Central memory CD8-positive, alpha-beta T cell (primary cell): ENCODE measurements around the gene PITPNC1.
"Not testable (repeated sequence)": the region's sequence is repeated elsewhere in the genome, so short reads cannot be mapped to it uniquely, and the experiment has no call there.

Experiments
- ATAC-seq: fragments of 150-1000 bp; cut with Tn5 transposase; replicated peaks from 2 replicates; pipeline ENCODE4 v1.10.0; 2022; ENCODE audit warnings: mild to moderate bottlenecking, moderate FRiP score, moderate number of reproducible peaks; ENCODE audit not compliant: poor library complexity, severe bottlenecking; ENCODE audit errors: extremely low read depth
- DNase-seq, 2 donors: peaks; one replicate each; pipeline ENCODE4 v3.0.0; 2021; ENCODE audit warnings: low spot score in 2 of 2
- H3K27ac Mint-ChIP-seq: one replicate; pipeline ENCODE4 v1.8.0; 2022; ENCODE audit warnings: low read depth, mild to moderate bottlenecking, moderate library complexity, mixed read lengths
- H3K27me3 Mint-ChIP-seq: one replicate; pipeline ENCODE4 v1.8.0; 2022; ENCODE audit warnings: mixed read lengths
- H3K36me3 Mint-ChIP-seq: one replicate; pipeline ENCODE4 v1.8.0; 2022; ENCODE audit warnings: mild to moderate bottlenecking, moderate library complexity, mixed read lengths; ENCODE audit not compliant: insufficient read depth
- H3K4me1 Mint-ChIP-seq: one replicate; pipeline ENCODE4 v1.8.0; 2022; ENCODE audit warnings: mixed read lengths
- H3K4me3 Mint-ChIP-seq: one replicate; pipeline ENCODE4 v1.8.0; 2022; ENCODE audit warnings: mild to moderate bottlenecking, moderate library complexity, mixed read lengths
- H3K9me3 Mint-ChIP-seq: one replicate; pipeline ENCODE4 v1.8.0; 2022; ENCODE audit warnings: mixed read lengths

PITPNC1 gene

GRCh38 chr17:67506966-67507365 lies 129.9 kb downstream of the PITPNC1 start:
- Mint-ChIP-seq H3K9me3 (no peaks in the 10 kb centered on the region), H3K4me3 (no peak overlapping the region), H3K27me3 (no peaks in the 10 kb centered on the region), H3K27ac (peak overlapping the region; percentile 0), H3K36me3 (peaks cover 8% of the 10 kb centered on the region), H3K4me1 (peaks cover 73% of the 10 kb centered on the region)
- DNase-seq (no peak), ATAC-seq (no peak)

GRCh38 chr17:67509390-67510287 lies 132.6 kb downstream of the PITPNC1 start:
- no peaks in the 10 kb centered on the region for H3K9me3 Mint-ChIP-seq
- H3K27ac Mint-ChIP-seq, result peak overlapping the region; percentile 64
- H3K27me3 Mint-ChIP-seq, result no peaks in the 10 kb centered on the region
- H3K36me3 Mint-ChIP-seq, result peaks cover 3% of the 10 kb centered on the region
- H3K4me1 Mint-ChIP-seq, result peaks cover 56% of the 10 kb centered on the region
- H3K4me3 Mint-ChIP-seq, result no peak overlapping the region
- DNase-seq (no peak), ATAC-seq (no peak)

- Mint-ChIP-seq H3K27ac (peak overlapping the region; percentile 64), H3K36me3 (peaks cover 3% of the 10 kb centered on the region), H3K4me1 (peaks cover 54% of the 10 kb centered on the region), H3K27me3 (no peaks in the 10 kb centered on the region), H3K4me3 (no peak overlapping the region), H3K9me3 (no peaks in the 10 kb centered on the region)
- ATAC-seq (no peak), DNase-seq (no peak)
Observed at GRCh38 chr17:67511012-67511411, 133.9 kb downstream of the PITPNC1 start.

GRCh38 chr17:67511804-67512203 lies 134.7 kb downstream of the PITPNC1 start:
- peaks cover 3% of the 10 kb centered on the region for H3K36me3 Mint-ChIP-seq
- H3K27ac Mint-ChIP-seq, result no peak overlapping the region
- ATAC-seq (no peak), DNase-seq (no peak)
- H3K4me3 Mint-ChIP-seq, result no peak overlapping the region
- H3K9me3 Mint-ChIP-seq, result no peaks in the 10 kb centered on the region
- H3K27me3 Mint-ChIP-seq, result no peaks in the 10 kb centered on the region
- H3K4me1 Mint-ChIP-seq, result peaks cover 60% of the 10 kb centered on the region

GRCh38 chr17:67514998-67515397 lies 137.9 kb downstream of the PITPNC1 start:
- Mint-ChIP-seq H3K4me1 (peaks cover 66% of the 10 kb centered on the region), H3K27me3 (no peaks in the 10 kb centered on the region), H3K27ac (peak overlapping the region; percentile 41), H3K4me3 (no peak overlapping the region), H3K36me3 (peaks cover 3% of the 10 kb centered on the region), H3K9me3 (no peaks in the 10 kb centered on the region)
- DNase-seq, result no peak
- ATAC-seq, result no peak

GRCh38 chr17:67515490-67516083 lies 138.5 kb downstream of the PITPNC1 start:
- Mint-ChIP-seq H3K4me1 (peaks cover 66% of the 10 kb centered on the region), H3K27me3 (no peaks in the 10 kb centered on the region), H3K27ac (peak overlapping the region; percentile 41), H3K36me3 (peaks cover 5% of the 10 kb centered on the region), H3K9me3 (no peaks in the 10 kb centered on the region), H3K4me3 (no peak overlapping the region)
- no peak for ATAC-seq
- no peak for DNase-seq

GRCh38 chr17:67516571-67516970 lies 139.5 kb downstream of the PITPNC1 start:
- not testable (repeated sequence) for H3K4me3 Mint-ChIP-seq, DNase-seq, H3K36me3 Mint-ChIP-seq, ATAC-seq, H3K9me3 Mint-ChIP-seq, H3K27me3 Mint-ChIP-seq
- Mint-ChIP-seq H3K27ac (peak overlapping the region; percentile 18), H3K4me1 (peaks cover 70% of the 10 kb centered on the region)

- no peaks in the 10 kb centered on the region for H3K9me3 Mint-ChIP-seq
- ATAC-seq (no peak), DNase-seq (no peak)
- peaks cover 7% of the 10 kb centered on the region for H3K36me3 Mint-ChIP-seq
- peak overlapping the region; percentile 18 for H3K27ac Mint-ChIP-seq
- H3K4me3 Mint-ChIP-seq, result no peak overlapping the region
- H3K4me1 Mint-ChIP-seq, result peaks cover 73% of the 10 kb centered on the region
- H3K27me3 Mint-ChIP-seq, result no peaks in the 10 kb centered on the region
Observed at GRCh38 chr17:67517325-67517724, 140.2 kb downstream of the PITPNC1 start.

GRCh38 chr17:67518876-67519275 lies 141.8 kb downstream of the PITPNC1 start:
- no peaks in the 10 kb centered on the region for H3K9me3 Mint-ChIP-seq
- DNase-seq (no peak), ATAC-seq (no peak)
- H3K27ac Mint-ChIP-seq, result no peak overlapping the region
- peaks cover 74% of the 10 kb centered on the region for H3K4me1 Mint-ChIP-seq
- no peaks in the 10 kb centered on the region for H3K27me3 Mint-ChIP-seq
- peaks cover 9% of the 10 kb centered on the region for H3K36me3 Mint-ChIP-seq
- H3K4me3 Mint-ChIP-seq, result no peak overlapping the region

GRCh38 chr17:67519801-67520251 lies 142.7 kb downstream of the PITPNC1 start:
- DNase-seq (no peak), ATAC-seq (no peak)
- Mint-ChIP-seq H3K27me3 (no peaks in the 10 kb centered on the region), H3K27ac (peak overlapping the region; percentile 68), H3K4me3 (no peak overlapping the region), H3K36me3 (peaks cover 8% of the 10 kb centered on the region), H3K4me1 (peaks cover 73% of the 10 kb centered on the region), H3K9me3 (no peaks in the 10 kb centered on the region)

- no peak for ATAC-seq
- Mint-ChIP-seq H3K4me3 (peak overlapping the region; percentile 28), H3K27ac (peak overlapping the region; percentile 68), H3K27me3 (no peaks in the 10 kb centered on the region), H3K36me3 (peaks cover 8% of the 10 kb centered on the region), H3K9me3 (no peaks in the 10 kb centered on the region), H3K4me1 (peaks cover 68% of the 10 kb centered on the region)
- DNase-seq, result no peak
Observed at GRCh38 chr17:67520252-67520906, 143.3 kb downstream of the PITPNC1 start.

- DNase-seq, result no peak
- Mint-ChIP-seq H3K4me1 (peaks cover 68% of the 10 kb centered on the region), H3K27ac (peak overlapping the region; percentile 68), H3K36me3 (peaks cover 11% of the 10 kb centered on the region), H3K27me3 (no peaks in the 10 kb centered on the region), H3K4me3 (peak overlapping the region; percentile 28), H3K9me3 (no peaks in the 10 kb centered on the region)
- no peak for ATAC-seq
Observed at GRCh38 chr17:67520916-67521774, 144.1 kb downstream of the PITPNC1 start.
